Jurkat, Clone E6-1 (cell line): ENCODE data around the gene TCEAL4.

ENCODE experiments used
- DNase-seq: peaks from one replicate; pipeline ENCODE4 v3.0.0-alpha.2; 2011; ENCODE audit warnings: low read depth, low spot score
- H3K4me3 ChIP-seq: 2 replicates; pipeline ENCODE4 v1.5.1; 2011; ENCODE audit warnings: mild to moderate bottlenecking, low read length, control low read depth, moderate library complexity

The TCEAL4 gene

DNA sequence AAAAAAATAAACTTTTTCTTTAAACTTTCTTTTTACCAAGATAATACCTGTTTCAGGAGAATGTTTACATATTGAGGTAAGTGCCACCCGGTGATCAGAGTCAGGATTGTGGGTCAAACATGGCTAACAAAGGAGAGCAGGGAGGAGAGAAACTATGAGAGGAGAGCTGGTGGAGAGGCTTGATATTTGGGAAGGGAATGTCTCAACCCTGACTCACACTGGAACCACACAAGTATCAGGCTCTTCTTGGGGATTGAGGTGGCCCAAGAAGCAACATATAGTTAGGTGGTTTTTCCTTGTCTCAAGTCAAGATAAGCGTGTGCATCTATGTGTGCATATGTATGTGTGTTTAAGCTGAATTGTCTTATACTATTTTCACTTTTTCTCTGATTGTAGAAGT, 50.1 kb downstream of the TCEAL4 start:
- no peak overlapping the region for H3K4me3 ChIP-seq
- DNase-seq = no peak
